Caco-2 (cell line): ENCODE results near the gene CDH13. TPM values are rescaled to one million over a fixed set of nuclear protein-coding genes. Genes with fewer than 3 reads are reported as not detected.

Source experiments
- BruUV-seq: library from RNA; stranded (reverse); fragments of 400-500 nt; replicated peaks from 2 replicates; lab custom pipeline; 2021; lab: Mats Ljungman, UMichigan
- CTCF ChIA-PET: fragments of 300-600 bp; sonication (Branson Sonifier 250); formaldehyde crosslinking; loops from one replicate; lab custom pipeline; 2022; ENCODE audit warnings: antibody characterized with exemption; lab: Charles Lee
- POLR2A ChIA-PET: fragments of 300-600 bp; sonication (Branson Sonifier 250); formaldehyde crosslinking; loops from one replicate; lab custom pipeline; 2022; ENCODE audit warnings: antibody characterized with exemption; lab: Charles Lee
- DNase-seq, 2 experiments: peaks; one replicate each; pipeline versions ENCODE4 v3.0.0 to v3.0.0-alpha.2; 2020 to 2022
- H3K27me3 ChIP-seq: replicated peaks from 2 replicates; pipeline ENCODE4 v1.6.0; 2011; ENCODE audit warnings: low read length; ENCODE audit not compliant: control insufficient read depth, insufficient read depth
- H3K36me3 ChIP-seq: 2 replicates; pipeline ENCODE4 v1.5.1; 2011; ENCODE audit warnings: low read length; ENCODE audit not compliant: control insufficient read depth, insufficient read depth
- H3K4me1 ChIP-seq: fragments of 250-450 bp; sonication (Bioruptor Pico); 2 replicates; pipeline ENCODE4 v1.5.1; 2020; ENCODE audit warnings: mild to moderate bottlenecking
- H3K4me3 ChIP-seq: 2 replicates; pipeline ENCODE4 v1.5.1; 2011; ENCODE audit warnings: low read depth, mild to moderate bottlenecking, control low read depth, low read length
- H3K9me3 ChIP-seq: fragments of 250-450 bp; sonication (Bioruptor Pico); 2 replicates; pipeline ENCODE4 v1.5.1; 2020; ENCODE audit warnings: mild to moderate bottlenecking, moderate library complexity
- H3K27ac Mint-ChIP-seq: one replicate; pipeline ENCODE4 v1.8.0; 2022; ENCODE audit warnings: mixed read lengths; ENCODE audit not compliant: unreplicated experiment
- H3K27me3 Mint-ChIP-seq: one replicate; pipeline ENCODE4 v1.8.0; 2022; ENCODE audit warnings: mixed read lengths; ENCODE audit not compliant: insufficient read depth, unreplicated experiment
- H3K36me3 Mint-ChIP-seq: one replicate; pipeline ENCODE4 v1.8.0; 2022; ENCODE audit warnings: mild to moderate bottlenecking, mixed read lengths; ENCODE audit not compliant: insufficient read depth, unreplicated experiment
- H3K4me1 Mint-ChIP-seq: one replicate; pipeline ENCODE4 v1.8.0; 2022; ENCODE audit warnings: low read depth, mixed read lengths; ENCODE audit not compliant: unreplicated experiment
- H3K4me3 Mint-ChIP-seq: one replicate; pipeline ENCODE4 v1.8.0; 2022; ENCODE audit warnings: mild to moderate bottlenecking, moderate library complexity, mixed read lengths; ENCODE audit not compliant: unreplicated experiment
- H3K9me3 Mint-ChIP-seq: one replicate; pipeline ENCODE4 v1.8.0; 2022; ENCODE audit warnings: mixed read lengths; ENCODE audit not compliant: unreplicated experiment
- CTCF ChIP-seq, 2 experiments: fragments of 200-600 bp in 1 of 2; IDR thresholded peaks; 1 replicate in 1 of 2; 2 replicates in 1 of 2; pipeline versions ENCODE4 v1.5.1 to v1.8.0; 2011 to 2022; ENCODE audit warnings: antibody characterized with exemption in 1 of 2, control low read depth in 1 of 2, inconsistent platforms in 1 of 2, low read depth in 1 of 2, low read length in 1 of 2, mild to moderate bottlenecking in 1 of 2, moderate library complexity in 1 of 2; ENCODE audit not compliant: insufficient read depth in 1 of 2, severe bottlenecking in 1 of 2, unreplicated experiment in 1 of 2
- intact Hi-C: fragments of 100-400 bp; cut with micrococcal nuclease; formaldehyde crosslinking; loops from one replicate; pipeline ENCODE4 v1.10.0; 2022; ENCODE audit not compliant: unreplicated experiment
- total RNA-seq: library from RNA; stranded (reverse); gene quantifications from 2 replicates; pipeline ENCODE4 v1.2.3, GENCODE V29; 2022

Gene CDH13
- total RNA-seq, 1 experiment from 2014 or later, result 2.2 TPM

DNA sequence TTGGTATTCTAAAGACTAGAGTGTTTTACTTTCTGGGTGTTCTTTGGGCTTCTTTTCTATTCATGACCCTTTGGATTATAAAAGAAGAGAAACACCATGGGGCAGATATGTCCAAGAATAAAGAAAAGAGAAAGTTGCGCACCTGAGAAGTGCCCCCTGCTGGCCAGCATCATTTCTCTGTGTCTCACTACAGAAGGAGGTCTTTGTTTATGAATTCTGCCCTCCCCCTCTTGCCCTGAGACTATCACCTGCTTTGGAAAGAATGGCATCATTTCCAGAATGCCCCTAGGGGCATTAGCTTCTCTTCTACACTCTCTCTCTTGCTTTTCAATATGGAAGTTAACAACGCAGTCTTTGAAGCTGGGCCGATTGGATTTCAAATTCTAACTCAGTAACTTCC is 45.0 kb downstream of the CDH13 start:
- H3K4me1 Mint-ChIP-seq, result peaks cover 9% of the 10 kb centered on the region
- BruUV-seq, result no TSS peak
- intact Hi-C loops, result loop anchor here (1.0 kb wide), 1 partner anchor 29 kb away; no protein-coding TSS in a partner anchor
- H3K36me3 Mint-ChIP-seq, result no peaks in the 10 kb centered on the region
- H3K27me3 Mint-ChIP-seq, result no peaks in the 10 kb centered on the region
- no peaks in the 10 kb centered on the region for H3K27me3 ChIP-seq
- H3K4me1 ChIP-seq, result peaks cover 16% of the 10 kb centered on the region
- no peaks in the 10 kb centered on the region for H3K36me3 ChIP-seq
- H3K9me3 ChIP-seq, result no peaks in the 10 kb centered on the region
- no peak overlapping the region for H3K4me3 ChIP-seq
- DNase-seq, result peak in 1 of 2 experiments; percentile 34
- ChIA-PET CTCF (no interaction called here), POLR2A (no interaction called here)
- H3K27ac Mint-ChIP-seq, result no peak overlapping the region
- TF ChIP-seq CTCF (IDR thresholded peaks at IDR 0.05; ENCODE audit: insufficient read depth in 1 of 2, low read depth in 1 of 2, low read length in 1 of 2, severe bottlenecking in 1 of 2, unreplicated experiment in 1 of 2), result peak; percentile 33 to 49
- H3K4me3 Mint-ChIP-seq, result no peak overlapping the region
- H3K9me3 Mint-ChIP-seq, result peaks cover 6% of the 10 kb centered on the region

GRCh38 chr16:82672676-82673075 is 45.9 kb downstream of the CDH13 start:
- no peak overlapping the region for H3K4me3 Mint-ChIP-seq
- BruUV-seq, result no TSS peak
- no peaks in the 10 kb centered on the region for H3K27me3 ChIP-seq
- no peak for DNase-seq
- H3K27ac Mint-ChIP-seq, result no peak overlapping the region
- no peaks in the 10 kb centered on the region for H3K9me3 ChIP-seq
- no peaks in the 10 kb centered on the region for H3K36me3 ChIP-seq
- H3K9me3 Mint-ChIP-seq, result peaks cover 12% of the 10 kb centered on the region
- CTCF ChIA-PET, result no interaction called here
- H3K4me1 ChIP-seq, result peaks cover 16% of the 10 kb centered on the region
- no peaks in the 10 kb centered on the region for H3K27me3 Mint-ChIP-seq
- H3K36me3 Mint-ChIP-seq, result no peaks in the 10 kb centered on the region
- H3K4me1 Mint-ChIP-seq, result peaks cover 15% of the 10 kb centered on the region
- H3K4me3 ChIP-seq, result no peak overlapping the region
- intact Hi-C loops, result no loop called here
- TF ChIP-seq CTCF (IDR thresholded peaks at IDR 0.05; ENCODE audit: insufficient read depth in 1 of 2, low read depth in 1 of 2, low read length in 1 of 2, severe bottlenecking in 1 of 2, unreplicated experiment in 1 of 2), result no peak
- POLR2A ChIA-PET, result no interaction called here

- no peak for DNase-seq
- intact Hi-C loops, result no loop called here
- Mint-ChIP-seq H3K27ac (no peak overlapping the region), H3K36me3 (no peaks in the 10 kb centered on the region), H3K9me3 (peaks cover 17% of the 10 kb centered on the region), H3K4me1 (peaks cover 9% of the 10 kb centered on the region), H3K27me3 (no peaks in the 10 kb centered on the region), H3K4me3 (no peak overlapping the region)
- no peaks in the 10 kb centered on the region for H3K36me3 ChIP-seq
- BruUV-seq, result no TSS peak
- ChIA-PET CTCF (no interaction called here), POLR2A (no interaction called here)
- no peak overlapping the region for H3K4me3 ChIP-seq
- no peaks in the 10 kb centered on the region for H3K4me1 ChIP-seq
- no peak for TF ChIP-seq CTCF (IDR thresholded peaks at IDR 0.05; ENCODE audit: insufficient read depth in 1 of 2, low read depth in 1 of 2, low read length in 1 of 2, severe bottlenecking in 1 of 2, unreplicated experiment in 1 of 2)
- H3K27me3 ChIP-seq, result no peaks in the 10 kb centered on the region
- H3K9me3 ChIP-seq, result 0 out of 2 replicates have a peak, but pooled peaks cover 4% of the 10 kb centered on the region
Measured at GRCh38 chr16:82675300-82675699, 48.5 kb downstream of the CDH13 start.
